ENCODE measurements around the gene LRRC49.

LRRC49 gene

GRCh38 chr15:70963199-70963598 lies 70.6 kb downstream of the LRRC49 start:
- Histone ChIP-seq H3K4me1 (ENCODE audit: insufficient read depth, poor library complexity, severe bottlenecking) (peaks cover 2% of the 10 kb centered on the region), H3K9me3 (ENCODE audit: severe bottlenecking) (no peaks in the 10 kb centered on the region), H3K27ac (ENCODE audit: poor library complexity, severe bottlenecking) (no peak overlapping the region), H3K36me3 (ENCODE audit: low read depth) (no peaks in the 10 kb centered on the region), H3K27me3 (ENCODE audit: insufficient read depth, poor library complexity, severe bottlenecking) (no peaks in the 10 kb centered on the region), H3K4me3 (ENCODE audit: severe bottlenecking) (no peak overlapping the region)
- DNase-seq (ENCODE audit: low spot score) = no peak
- ATAC-seq (ENCODE audit: low read depth) = no peak
- TF ChIP-seq CTCF (IDR thresholded peaks at IDR 0.05; ENCODE audit: poor library complexity, severe bottlenecking) = no peak

- ATAC-seq (ENCODE audit: low read depth) = peak; percentile 33; the same call in 1 of the 3 replicates
These were observed 71.4 kb downstream of the LRRC49 start for GRCh38 chr15:70964058-70964457.

GRCh38 chr15:70964686-70965085 lies 72.1 kb downstream of the LRRC49 start:
- Histone ChIP-seq H3K36me3 (ENCODE audit: low read depth) (no peaks in the 10 kb centered on the region), H3K27ac (ENCODE audit: poor library complexity, severe bottlenecking) (no peak overlapping the region), H3K9me3 (ENCODE audit: severe bottlenecking) (no peaks in the 10 kb centered on the region), H3K4me1 (ENCODE audit: insufficient read depth, poor library complexity, severe bottlenecking) (peaks cover 2% of the 10 kb centered on the region), H3K4me3 (ENCODE audit: severe bottlenecking) (no peak overlapping the region), H3K27me3 (ENCODE audit: insufficient read depth, poor library complexity, severe bottlenecking) (no peaks in the 10 kb centered on the region)
- ATAC-seq (ENCODE audit: low read depth) (no peak), DNase-seq (ENCODE audit: low spot score) (no peak)
- TF ChIP-seq CTCF (IDR thresholded peaks at IDR 0.05; ENCODE audit: poor library complexity, severe bottlenecking) = no peak

More at GRCh38 chr15:70964058-70964457, 71.4 kb downstream of the LRRC49 start:
- Histone ChIP-seq H3K4me3 (ENCODE audit: severe bottlenecking) (no peak overlapping the region), H3K4me1 (ENCODE audit: insufficient read depth, poor library complexity, severe bottlenecking) (peaks cover 2% of the 10 kb centered on the region), H3K27ac (ENCODE audit: poor library complexity, severe bottlenecking) (no peak overlapping the region), H3K9me3 (ENCODE audit: severe bottlenecking) (no peaks in the 10 kb centered on the region), H3K36me3 (ENCODE audit: low read depth) (no peaks in the 10 kb centered on the region), H3K27me3 (ENCODE audit: insufficient read depth, poor library complexity, severe bottlenecking) (no peaks in the 10 kb centered on the region)
- no peak for DNase-seq (ENCODE audit: low spot score)
- no peak for TF ChIP-seq CTCF (IDR thresholded peaks at IDR 0.05; ENCODE audit: poor library complexity, severe bottlenecking)

GRCh38 chr15:70967646-70968045 lies 75.0 kb downstream of the LRRC49 start:
- Histone ChIP-seq H3K27me3 (ENCODE audit: insufficient read depth, poor library complexity, severe bottlenecking) (no peaks in the 10 kb centered on the region), H3K36me3 (ENCODE audit: low read depth) (no peaks in the 10 kb centered on the region), H3K9me3 (ENCODE audit: severe bottlenecking) (no peaks in the 10 kb centered on the region), H3K4me1 (ENCODE audit: insufficient read depth, poor library complexity, severe bottlenecking) (peaks cover 2% of the 10 kb centered on the region), H3K4me3 (ENCODE audit: severe bottlenecking) (no peak overlapping the region), H3K27ac (ENCODE audit: poor library complexity, severe bottlenecking) (no peak overlapping the region)
- TF ChIP-seq CTCF (IDR thresholded peaks at IDR 0.05; ENCODE audit: poor library complexity, severe bottlenecking) = no peak
- DNase-seq (ENCODE audit: low spot score) (no peak), ATAC-seq (ENCODE audit: low read depth) (no peak)

- Histone ChIP-seq H3K4me3 (ENCODE audit: severe bottlenecking) (no peak overlapping the region), H3K36me3 (ENCODE audit: low read depth) (no peaks in the 10 kb centered on the region), H3K27me3 (ENCODE audit: insufficient read depth, poor library complexity, severe bottlenecking) (no peaks in the 10 kb centered on the region), H3K4me1 (ENCODE audit: insufficient read depth, poor library complexity, severe bottlenecking) (peaks cover 22% of the 10 kb centered on the region), H3K27ac (ENCODE audit: poor library complexity, severe bottlenecking) (peak overlapping the region; percentile 75), H3K9me3 (ENCODE audit: severe bottlenecking) (no peaks in the 10 kb centered on the region)
- no peak for DNase-seq (ENCODE audit: low spot score)
- peak; percentile 40; the same call in 2 of the 3 replicates for ATAC-seq (ENCODE audit: low read depth)
- TF ChIP-seq CTCF (IDR thresholded peaks at IDR 0.05; ENCODE audit: poor library complexity, severe bottlenecking) = peak; percentile 95
These were observed 81.6 kb downstream of the LRRC49 start for GRCh38 chr15:70974004-70974832.

All from RWPE2 (cell line).